ENCODE data around the gene MAP3K6.

The MAP3K6 gene

DNA sequence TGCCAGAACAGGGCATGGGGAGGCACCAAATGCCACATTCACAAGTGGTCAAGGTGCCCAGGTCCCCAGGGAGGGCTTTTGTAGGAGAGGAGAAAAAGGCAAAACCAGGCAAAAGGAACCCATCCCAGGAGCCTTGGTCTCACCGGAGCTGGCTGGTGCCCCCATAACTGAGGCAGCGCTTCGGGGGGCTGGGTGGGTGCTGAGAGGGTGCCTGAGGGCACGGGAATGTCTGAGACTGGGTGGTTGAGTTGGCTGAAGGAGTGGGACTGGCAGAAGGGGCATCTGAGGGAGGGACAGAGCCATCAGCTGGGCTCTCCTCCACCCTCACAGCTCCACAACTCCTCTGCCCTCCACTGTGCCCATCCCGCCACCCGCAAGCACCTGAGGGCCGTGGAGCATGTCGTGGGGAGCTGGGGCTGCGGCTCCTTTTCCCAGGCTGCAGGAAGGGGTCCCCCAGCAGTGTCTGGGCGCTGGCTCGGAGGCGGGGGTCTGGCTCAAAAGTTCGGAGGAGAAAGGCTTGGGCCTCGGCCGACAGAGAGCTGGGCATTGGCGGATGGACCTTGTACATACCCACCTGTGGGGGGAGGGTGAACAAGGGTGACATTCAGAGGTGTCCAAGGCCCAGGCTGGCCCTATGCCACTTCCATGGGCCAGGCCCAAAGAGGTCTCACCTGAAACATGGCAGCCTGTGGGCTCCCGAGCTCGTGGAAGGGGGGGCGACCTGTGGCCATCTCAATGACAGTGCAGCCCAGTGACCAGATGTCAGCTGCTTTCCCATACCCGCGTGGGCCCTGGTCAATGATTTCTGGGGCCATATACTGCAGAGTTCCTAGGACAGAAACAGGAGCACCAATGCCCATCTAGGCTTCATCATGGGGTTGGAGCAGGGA, 8.5 kb downstream of the MAP3K6 start:
- in situ Hi-C loops (cut with MboI; ENCODE audit: low sequenced_read_pairs): no loop called here

DNA sequence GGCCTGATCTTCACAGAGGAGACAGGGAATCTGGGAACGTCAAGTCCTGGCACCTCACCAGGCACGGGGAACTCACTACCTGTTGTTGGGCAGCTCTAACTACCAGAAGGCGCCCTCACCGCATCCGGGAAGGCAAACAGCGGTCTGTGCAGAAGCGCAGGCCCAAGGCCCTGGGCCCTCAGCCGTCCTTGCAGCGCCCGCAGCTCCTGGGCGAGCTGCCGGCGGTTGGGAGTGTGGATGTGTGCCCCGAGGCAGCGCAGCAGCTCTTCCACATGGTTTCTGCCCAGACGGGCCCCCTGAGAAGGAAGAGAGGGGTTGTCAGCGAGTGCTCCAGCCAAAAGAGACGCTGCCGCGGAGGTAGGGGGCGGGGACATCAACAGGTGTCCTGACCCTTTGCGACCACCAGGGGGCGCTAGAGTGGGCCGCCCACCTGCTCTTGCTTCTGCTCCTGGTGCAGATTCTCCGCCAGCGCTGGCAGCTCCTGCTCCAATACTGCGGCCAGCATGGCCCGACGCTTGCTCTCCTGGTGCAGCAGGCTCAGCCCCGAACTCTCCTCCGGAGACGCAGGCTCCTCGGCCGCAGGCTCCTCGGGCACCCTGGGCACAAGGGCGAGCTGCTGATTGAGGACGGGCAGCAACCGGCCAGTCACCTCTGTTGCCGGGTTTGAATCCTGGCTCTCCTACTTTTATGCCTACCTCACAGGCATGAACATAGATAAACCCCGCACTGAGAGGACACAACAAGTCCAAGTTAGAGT, 9.3 kb downstream of the MAP3K6 start:
- in situ Hi-C loops (cut with MboI; ENCODE audit: low sequenced_read_pairs): no loop called here

DNA sequence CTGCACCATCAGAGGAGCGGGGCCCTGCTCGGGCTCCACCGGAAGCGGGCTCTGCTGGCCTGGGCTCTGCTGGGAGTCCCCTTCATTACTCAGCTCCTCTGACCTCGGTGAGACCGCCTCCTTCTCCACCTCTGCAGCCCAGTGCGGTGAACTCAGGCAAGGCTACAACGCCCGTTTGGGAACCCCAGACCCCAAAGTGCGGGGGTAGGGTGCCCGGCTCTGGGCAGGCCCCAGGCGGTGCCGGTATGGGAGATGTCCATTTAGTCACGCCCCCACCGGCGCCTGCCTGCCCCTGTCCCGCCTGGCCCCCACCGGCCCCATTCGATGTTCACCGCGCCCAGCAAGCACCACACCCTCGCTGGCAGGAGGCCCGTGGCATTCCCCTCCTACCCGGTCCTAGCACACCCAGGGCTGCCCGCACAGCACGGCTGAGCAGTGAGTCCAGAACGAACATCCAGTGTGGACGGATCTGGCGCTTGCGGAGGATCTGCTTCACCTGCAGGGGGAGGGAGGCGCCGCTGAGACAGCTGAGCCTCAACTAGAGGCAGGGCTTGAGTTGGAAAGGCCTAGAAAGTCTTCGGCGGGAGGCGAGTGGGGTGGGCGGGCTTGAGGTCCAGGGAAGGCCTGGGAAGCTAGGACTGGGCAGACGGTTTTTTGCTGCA, 10.0 kb downstream of the MAP3K6 start:
- in situ Hi-C loops (cut with MboI; ENCODE audit: low sequenced_read_pairs): no loop called here

DNA sequence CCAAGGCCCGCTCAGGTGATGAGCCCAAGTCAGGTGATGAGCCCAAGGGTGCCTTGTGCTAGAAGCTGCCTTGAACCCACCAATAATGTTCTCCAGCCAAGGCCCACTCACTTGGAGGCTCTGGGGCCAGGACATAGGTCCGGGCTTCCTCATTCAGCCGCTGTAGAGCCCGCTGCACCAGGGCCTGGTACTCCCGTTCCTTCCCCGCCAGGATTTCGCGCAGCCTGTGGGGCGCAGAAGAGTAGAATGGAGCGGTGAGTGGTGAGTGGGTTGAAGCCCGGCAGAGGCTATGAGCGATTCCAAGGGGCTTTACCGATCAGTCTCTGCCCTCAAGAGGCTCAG, 10.5 kb downstream of the MAP3K6 start:
- in situ Hi-C loops (cut with MboI; ENCODE audit: low sequenced_read_pairs): no loop called here

DNA sequence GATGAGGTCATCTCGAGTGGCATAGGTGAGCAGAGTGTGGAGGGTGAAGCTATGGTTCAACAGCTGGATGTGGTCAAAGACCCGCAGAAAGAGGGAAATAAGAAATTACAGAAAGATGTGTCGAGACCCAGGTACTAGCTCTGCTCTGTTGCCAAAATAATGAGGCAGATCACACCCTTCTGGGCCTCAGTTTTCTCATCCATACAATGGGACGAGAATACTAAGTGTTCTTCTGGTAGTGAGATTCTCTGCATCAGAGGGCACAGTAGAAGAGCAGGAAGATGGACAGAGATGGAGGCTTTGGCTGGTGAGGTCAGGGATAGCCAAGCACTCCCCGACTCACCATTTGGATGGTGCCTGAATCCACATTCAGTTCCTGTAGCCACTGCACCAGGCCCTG, 11.1 kb downstream of the MAP3K6 start:
- in situ Hi-C loops (cut with MboI; ENCODE audit: low sequenced_read_pairs): no loop called here

DNA sequence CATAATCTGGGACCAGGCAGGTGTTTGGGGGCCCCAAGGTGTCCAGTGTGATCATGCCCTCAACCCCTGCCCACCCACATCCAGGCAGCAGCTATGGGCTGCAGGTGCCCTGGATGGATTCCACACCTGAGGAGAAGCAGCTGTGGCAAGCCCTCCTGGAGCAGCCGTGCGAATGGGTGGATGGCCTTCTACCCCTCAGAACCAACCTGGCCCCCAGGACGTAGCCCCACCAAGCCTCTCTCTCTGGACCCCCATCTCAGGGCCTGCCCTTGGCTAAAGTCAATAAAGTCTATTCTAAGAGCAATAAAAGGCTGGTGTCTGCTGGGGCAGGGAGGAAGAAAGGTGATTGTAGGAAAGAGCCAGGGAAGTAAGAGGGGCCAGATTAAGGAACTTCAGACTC, 13.1 kb downstream of the MAP3K6 start:
- in situ Hi-C loops (cut with MboI; ENCODE audit: low sequenced_read_pairs): no loop called here

DNA sequence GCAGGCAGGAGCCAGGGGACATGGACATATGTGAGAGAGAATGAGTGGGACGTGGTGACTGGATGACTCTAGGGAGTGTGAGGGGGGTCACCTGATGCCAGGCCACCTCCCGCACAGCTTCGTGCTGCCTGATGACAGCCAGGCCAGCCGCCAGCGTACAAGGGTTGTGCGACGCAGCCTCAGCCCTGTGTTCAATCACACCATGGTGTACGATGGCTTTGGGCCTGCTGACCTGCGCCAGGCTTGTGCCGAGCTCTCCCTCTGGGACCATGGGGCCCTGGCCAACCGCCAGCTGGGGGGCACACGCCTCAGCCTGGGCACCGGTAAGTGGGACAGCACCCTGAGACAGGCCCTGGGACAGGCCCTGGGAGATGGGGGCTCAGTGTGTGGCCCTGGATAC, 13.6 kb downstream of the MAP3K6 start:
- in situ Hi-C loops (cut with MboI; ENCODE audit: low sequenced_read_pairs): no loop called here

DNA sequence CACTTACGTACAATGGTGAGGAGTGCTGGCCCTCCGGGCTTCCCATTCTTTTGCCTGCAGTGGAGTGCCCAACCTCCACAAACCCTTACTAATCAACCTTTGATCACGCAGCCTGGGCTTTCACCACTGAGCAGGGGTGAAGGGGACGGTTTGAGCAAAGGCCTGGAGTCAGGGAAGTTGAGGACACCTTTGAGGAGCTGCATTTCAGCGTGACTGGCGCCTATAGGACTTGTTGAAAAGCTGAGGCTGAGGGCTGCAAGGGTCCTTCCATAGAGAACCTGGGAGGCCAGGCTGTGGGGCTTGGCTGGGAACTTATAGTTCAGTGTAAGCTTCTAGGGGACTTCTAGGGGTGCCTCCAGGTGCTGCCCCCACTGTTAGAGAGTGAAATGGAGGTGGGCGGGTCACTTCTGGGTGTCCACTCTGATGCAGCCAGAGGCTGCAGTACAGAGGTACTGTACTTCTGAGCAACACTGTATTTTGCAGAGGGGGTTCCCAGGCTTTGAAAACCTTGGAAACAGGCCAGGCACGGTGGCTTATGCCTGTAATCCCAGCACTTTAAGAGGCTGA, 15.1 kb downstream of the MAP3K6 start:
- in situ Hi-C loops (cut with MboI; ENCODE audit: low sequenced_read_pairs): no loop called here

DNA sequence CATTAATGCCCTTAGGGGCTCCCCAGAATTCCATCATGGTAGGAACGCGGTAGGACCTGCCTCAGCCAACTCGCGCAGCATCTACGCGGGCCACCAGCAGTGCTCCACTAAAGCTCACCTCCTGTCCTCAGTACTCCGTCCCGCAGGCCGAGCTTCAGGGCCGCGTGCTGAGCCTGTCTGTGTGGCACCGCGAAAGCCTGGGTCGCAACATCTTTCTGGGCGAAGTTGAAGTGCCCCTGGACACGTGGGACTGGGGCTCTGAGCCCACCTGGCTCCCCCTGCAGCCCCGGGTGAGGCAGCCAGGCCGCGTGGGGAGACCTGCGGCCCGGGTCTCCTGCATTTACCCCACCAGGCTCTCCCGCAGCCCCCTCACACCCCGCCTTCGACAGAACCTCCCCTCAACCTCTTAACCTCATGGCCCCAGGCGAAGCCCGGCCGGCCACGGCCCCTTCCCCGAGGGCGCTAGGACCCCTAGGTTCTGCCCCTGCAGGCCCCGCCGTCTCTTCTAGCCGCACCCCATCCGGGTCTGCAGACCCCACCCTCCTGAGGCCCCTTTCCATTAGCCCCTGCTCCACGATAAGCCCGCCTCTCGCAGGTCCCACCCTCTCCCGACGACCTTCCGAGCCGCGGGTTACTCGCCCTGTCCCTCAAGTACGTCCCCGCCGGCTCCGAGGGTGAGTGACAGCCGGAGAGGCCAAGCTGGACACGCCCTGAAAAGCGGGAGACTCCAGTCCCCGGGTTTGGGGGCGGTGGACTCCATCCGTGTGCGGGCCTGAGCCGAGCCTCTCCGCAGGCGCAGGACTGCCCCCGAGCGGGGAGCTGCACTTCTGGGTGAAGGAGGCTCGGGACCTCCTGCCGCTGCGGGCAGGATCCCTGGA, 15.9 kb downstream of the MAP3K6 start:
- in situ Hi-C loops (cut with MboI; ENCODE audit: low sequenced_read_pairs): no loop called here

DNA sequence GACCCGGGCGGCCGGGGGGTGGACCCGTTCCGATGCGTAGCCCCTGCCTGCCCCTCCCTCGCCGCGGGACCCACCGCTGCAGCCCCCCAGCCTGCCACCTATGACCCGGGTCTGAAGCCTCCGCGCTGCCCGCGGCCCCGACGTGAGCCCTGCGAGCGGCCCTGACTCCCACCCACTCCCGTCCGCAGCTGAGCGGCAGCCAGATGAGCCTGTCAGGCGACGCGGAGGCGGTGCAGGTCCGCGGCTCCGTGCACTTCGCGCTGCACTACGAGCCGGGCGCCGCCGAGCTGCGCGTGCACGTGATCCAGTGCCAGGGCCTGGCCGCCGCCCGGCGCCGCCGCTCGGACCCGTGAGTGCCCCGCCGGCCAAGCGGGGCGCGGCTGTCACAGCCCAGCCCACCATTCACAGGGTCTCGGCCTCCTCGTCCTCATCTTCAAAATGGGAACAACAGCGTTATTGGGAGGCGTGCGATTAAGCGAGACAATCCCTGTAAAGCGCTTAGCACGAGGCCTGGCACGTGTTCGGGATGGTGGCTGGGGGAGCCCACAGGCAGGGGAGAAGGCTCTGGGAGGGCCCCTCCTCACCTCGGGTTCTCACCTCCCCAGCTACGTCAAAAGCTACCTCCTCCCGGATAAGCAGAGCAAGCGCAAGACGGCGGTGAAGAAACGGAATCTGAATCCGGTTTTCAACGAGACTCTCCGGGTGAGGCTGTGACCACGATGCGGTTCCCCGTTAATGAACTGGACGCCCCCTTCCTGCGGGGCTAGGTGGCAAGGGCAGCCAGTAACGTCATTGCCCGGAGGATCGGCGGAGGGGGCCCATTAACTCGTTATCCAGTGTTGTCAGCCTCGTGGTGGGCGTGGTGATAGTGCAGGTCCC, 16.7 kb downstream of the MAP3K6 start:
- in situ Hi-C loops (cut with MboI; ENCODE audit: low sequenced_read_pairs): no loop called here

DNA sequence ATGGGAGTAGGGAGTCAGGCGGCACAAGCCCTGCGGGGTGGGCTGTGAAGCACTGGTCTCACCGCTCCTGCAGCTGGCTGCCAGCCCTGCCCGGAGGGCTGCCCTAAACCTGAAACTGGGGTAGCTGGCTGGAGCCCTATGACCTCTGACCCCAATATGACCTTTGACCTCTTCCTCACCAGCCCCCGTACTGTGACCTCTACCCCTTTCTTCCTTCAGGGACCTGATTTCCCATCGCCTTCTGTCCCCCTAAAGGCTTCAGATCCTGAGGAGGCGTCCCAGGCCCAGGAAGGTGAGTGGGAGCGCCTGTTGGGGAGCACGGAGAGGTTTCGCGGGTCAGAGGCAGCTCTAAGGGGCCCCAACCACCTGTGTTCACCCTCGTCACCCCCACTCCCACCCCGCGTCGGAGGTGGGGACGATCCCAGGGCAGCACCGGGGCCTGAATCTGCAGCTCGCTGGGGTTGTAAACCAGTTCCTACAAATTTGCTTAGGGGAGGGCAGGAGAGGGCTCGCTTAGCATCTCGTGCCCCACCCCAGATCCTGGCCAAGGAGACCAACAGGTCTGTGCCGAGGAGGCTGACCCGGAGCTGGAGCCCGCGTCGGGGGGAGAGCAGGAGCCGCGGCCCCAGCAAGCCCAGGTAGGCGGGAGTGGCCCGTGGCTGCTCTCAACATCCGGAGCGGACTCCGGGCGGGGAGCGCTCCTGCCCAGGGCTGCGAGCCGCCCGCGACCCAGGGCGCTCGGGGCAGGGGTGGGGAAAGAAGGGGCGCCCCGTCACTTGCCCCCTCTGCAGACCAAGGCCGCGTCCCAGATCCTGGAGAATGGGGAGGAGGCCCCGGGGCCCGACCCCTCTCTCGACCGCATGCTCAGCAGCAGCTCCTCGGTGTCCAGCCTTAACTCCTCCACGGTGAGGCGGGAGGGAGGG, 17.6 kb downstream of the MAP3K6 start:
- in situ Hi-C loops (cut with MboI; ENCODE audit: low sequenced_read_pairs): no loop called here

DNA sequence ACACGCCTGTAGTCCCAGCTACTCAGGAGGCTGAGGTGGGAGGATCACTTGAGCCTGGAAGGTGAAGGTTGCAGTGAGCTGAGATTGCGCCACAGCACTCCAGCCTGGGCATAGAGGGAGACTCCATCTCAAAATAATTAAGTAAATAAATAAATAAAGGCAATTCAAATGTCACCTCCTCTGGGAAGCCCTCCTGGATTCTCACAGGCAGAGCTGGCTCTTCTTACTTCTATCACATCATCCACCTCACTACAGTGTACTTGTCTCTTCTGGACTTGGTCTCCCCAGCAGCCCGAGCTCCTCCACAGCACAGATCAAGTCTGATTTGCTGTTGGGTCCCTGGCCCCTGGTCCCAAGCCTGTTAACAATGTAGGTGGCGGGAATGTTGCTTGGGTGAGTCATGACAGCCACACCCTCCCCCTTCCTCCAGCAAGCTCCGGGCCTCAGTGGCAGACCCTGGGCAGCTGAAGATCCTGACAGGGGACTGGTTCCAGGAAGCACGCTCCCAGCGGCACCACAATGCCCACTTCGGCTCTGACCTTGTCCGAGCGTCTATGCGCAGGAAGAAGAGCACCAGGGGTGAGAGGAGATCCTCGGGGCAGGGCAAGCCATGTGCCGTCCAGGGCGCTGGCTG, 19.7 kb downstream of the MAP3K6 start:
- in situ Hi-C loops (cut with MboI; ENCODE audit: low sequenced_read_pairs): no loop called here

DNA sequence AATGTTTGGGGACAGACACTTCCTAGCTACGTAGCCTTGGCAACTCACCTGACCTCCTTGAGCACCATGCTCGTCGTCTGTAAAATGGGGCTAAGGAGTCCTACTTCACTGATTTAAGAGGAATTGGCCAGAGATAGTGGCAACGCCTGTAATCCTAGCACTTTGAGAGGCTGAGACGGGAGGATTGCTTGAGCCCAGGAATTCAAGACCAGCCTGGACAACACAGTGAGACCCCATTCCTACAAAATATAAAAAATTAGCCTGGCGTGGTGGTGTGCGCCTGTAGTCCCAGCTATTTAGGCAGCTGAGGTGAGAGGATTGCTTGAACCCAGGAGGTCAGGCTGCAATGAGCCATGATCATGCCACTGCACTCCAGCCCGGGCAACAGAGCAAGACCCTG, 20.4 kb downstream of the MAP3K6 start:
- in situ Hi-C loops (cut with MboI; ENCODE audit: low sequenced_read_pairs): no loop called here

DNA sequence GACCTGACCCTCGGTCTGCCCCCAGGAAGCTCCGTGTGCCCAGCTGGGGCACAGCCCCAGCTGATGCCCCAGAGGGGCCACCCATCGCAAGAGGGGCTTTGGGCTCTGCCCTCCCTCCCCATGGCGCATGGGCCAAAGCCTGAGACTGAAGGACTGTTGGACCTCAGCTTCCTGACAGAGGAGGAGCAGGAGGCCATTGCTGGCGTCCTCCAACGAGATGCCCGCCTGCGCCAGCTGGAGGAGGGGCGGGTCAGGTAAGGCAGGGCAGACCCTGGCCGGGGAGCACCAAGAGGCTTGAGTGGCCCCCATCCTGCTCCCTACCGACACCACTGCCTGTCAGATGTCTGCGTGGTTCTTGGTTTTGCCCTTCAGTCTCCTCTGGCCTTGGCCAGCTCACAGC, 21.5 kb downstream of the MAP3K6 start:
- in situ Hi-C loops (cut with MboI; ENCODE audit: low sequenced_read_pairs): no loop called here

DNA sequence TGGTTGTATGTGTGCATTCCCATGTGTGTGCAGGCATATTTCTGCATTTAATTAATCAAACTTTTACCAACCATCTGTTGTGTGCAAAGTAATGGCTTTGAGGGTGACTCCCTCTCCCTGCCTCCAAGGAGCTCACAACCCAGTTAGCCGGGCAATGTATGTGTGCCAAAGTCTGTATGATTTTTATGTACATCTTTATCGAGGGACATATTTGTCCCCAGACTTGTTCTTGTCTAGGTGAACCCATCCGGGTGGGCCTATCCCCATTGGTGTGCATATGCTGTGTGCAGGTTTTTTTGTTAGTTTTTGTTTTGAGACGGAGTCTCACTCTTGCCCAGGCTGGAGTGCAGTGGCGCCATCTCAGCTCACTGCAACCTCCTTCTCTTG, 23.1 kb downstream of the MAP3K6 start:
- in situ Hi-C loops (cut with MboI; ENCODE audit: low sequenced_read_pairs): no loop called here

DNA sequence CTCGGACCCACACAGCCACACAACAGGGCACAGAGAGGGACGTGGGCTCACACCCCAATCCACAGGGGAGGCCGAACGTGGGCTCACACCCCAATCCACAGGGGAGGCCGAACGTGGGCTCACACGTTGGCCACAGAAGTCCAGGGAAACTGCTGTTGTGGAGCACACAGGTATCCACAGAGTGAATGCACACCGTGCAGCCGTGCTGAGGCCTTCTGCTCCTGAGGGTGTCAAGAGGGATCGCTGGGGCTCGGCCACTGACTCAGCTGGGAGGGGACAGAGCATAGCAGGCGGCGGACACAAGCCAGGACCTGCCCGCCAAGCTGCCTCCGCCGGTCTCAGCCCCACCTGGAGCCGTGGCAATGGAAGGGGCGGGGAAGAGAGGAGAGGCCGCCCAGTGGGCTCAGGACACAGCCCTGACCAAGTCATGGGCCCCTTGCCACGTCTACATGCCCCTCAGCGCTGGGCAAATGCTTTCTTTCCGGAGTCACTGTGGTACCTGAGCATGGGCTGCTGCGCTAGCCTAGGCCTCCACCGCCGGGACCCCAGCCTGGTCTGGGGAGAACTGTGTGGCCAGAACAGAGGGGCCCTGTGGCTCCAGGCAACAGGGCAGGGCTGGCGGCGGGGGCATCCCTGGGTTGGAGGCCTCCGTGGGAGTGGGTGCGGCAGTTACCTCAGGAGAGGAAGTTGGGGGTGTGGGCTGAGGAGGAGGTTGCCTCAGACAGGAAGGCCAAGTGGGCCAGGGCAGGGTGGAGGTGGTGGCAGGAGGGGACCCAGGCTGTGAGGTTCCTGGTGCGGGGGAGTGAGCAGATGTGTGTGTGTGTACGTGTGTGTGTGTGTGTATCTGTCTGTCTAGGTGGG, 23.8 kb downstream of the MAP3K6 start:
- in situ Hi-C loops (cut with MboI; ENCODE audit: low sequenced_read_pairs): no loop called here

DNA sequence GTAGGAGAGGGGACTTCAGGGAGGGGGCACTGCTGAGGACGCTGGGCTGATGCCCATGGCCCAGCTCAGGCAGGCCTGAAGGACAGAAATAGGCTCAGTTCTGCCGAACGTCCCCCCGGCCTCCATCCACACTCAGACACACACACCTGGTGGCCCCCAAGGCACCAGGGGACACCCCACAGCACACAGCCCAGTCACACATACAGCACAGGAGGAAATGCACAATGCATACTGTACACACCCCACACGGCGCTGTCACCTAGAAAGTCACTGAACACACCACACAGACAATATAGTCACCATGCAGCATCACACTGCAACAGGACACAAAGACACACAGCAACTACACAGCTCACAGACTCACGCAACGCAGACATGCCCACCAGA, 24.4 kb downstream of the MAP3K6 start:
- in situ Hi-C loops (cut with MboI; ENCODE audit: low sequenced_read_pairs): no loop called here
